ENCODE results near the gene ZNF324B.
"Not testable (repeated sequence)": the region's sequence is repeated elsewhere in the genome, so short reads cannot be mapped to it uniquely, and the experiment has no call there.

ZNF324B gene

GRCh38 chr19:58479736-58480480 is 28.5 kb downstream of the ZNF324B start:
- H3K4me3 ChIP-seq (ENCODE audit: insufficient read depth, low read depth, low read length, poor library complexity, severe bottlenecking), result no peak overlapping the region
- H3K27ac ChIP-seq (ENCODE audit: insufficient read depth, low read length, poor library complexity, severe bottlenecking), result no peak overlapping the region
- H3K36me3 ChIP-seq (ENCODE audit: control insufficient read depth, insufficient read depth, low read length), result no peaks in the 10 kb centered on the region
- no peaks in the 10 kb centered on the region for H3K27me3 ChIP-seq (replicated peaks; ENCODE audit: control insufficient read depth, insufficient read depth, low read length, poor library complexity, severe bottlenecking)
- no peaks in the 10 kb centered on the region for H3K9me3 ChIP-seq (ENCODE audit: control insufficient read depth, low read length)
- no peak for DNase-seq
- H3K4me1 ChIP-seq (ENCODE audit: control insufficient read depth, insufficient read depth, low read length, poor library complexity, severe bottlenecking), result peaks cover 14% of the 10 kb centered on the region

- DNase-seq, result no peak
- Histone ChIP-seq H3K9me3 (ENCODE audit: control insufficient read depth, low read length) (no peaks in the 10 kb centered on the region), H3K27ac (ENCODE audit: insufficient read depth, low read length, poor library complexity, severe bottlenecking) (no peak overlapping the region), H3K4me3 (ENCODE audit: insufficient read depth, low read depth, low read length, poor library complexity, severe bottlenecking) (no peak overlapping the region), H3K27me3 (replicated peaks; ENCODE audit: control insufficient read depth, insufficient read depth, low read length, poor library complexity, severe bottlenecking) (no peaks in the 10 kb centered on the region), H3K36me3 (ENCODE audit: control insufficient read depth, insufficient read depth, low read length) (no peaks in the 10 kb centered on the region), H3K4me1 (ENCODE audit: control insufficient read depth, insufficient read depth, low read length, poor library complexity, severe bottlenecking) (peaks cover 9% of the 10 kb centered on the region)
These were observed 29.0 kb downstream of the ZNF324B start for GRCh38 chr19:58480481-58480830.

- Histone ChIP-seq H3K27me3 (replicated peaks; ENCODE audit: control insufficient read depth, insufficient read depth, low read length, poor library complexity, severe bottlenecking) (no peaks in the 10 kb centered on the region), H3K27ac (ENCODE audit: insufficient read depth, low read length, poor library complexity, severe bottlenecking) (no peak overlapping the region), H3K36me3 (ENCODE audit: control insufficient read depth, insufficient read depth, low read length) (no peaks in the 10 kb centered on the region), H3K4me1 (ENCODE audit: control insufficient read depth, insufficient read depth, low read length, poor library complexity, severe bottlenecking) (peaks cover 8% of the 10 kb centered on the region), H3K4me3 (ENCODE audit: insufficient read depth, low read depth, low read length, poor library complexity, severe bottlenecking) (no peak overlapping the region), H3K9me3 (ENCODE audit: control insufficient read depth, low read length) (no peaks in the 10 kb centered on the region)
- DNase-seq, result no peak
These were observed 29.4 kb downstream of the ZNF324B start for GRCh38 chr19:58480831-58481230.

GRCh38 chr19:58482372-58482771 is 30.9 kb downstream of the ZNF324B start:
- no peaks in the 10 kb centered on the region for H3K9me3 ChIP-seq (ENCODE audit: control insufficient read depth, low read length)
- no peaks in the 10 kb centered on the region for H3K36me3 ChIP-seq (ENCODE audit: control insufficient read depth, insufficient read depth, low read length)
- no peaks in the 10 kb centered on the region for H3K27me3 ChIP-seq (replicated peaks; ENCODE audit: control insufficient read depth, insufficient read depth, low read length, poor library complexity, severe bottlenecking)
- H3K4me1 ChIP-seq (ENCODE audit: control insufficient read depth, insufficient read depth, low read length, poor library complexity, severe bottlenecking), result no peaks in the 10 kb centered on the region
- H3K4me3 ChIP-seq (ENCODE audit: insufficient read depth, low read depth, low read length, poor library complexity, severe bottlenecking), result no peak overlapping the region
- no peak for DNase-seq
- H3K27ac ChIP-seq (ENCODE audit: insufficient read depth, low read length, poor library complexity, severe bottlenecking), result no peak overlapping the region

- H3K36me3 ChIP-seq (ENCODE audit: control insufficient read depth, insufficient read depth, low read length), result no peaks in the 10 kb centered on the region
- H3K9me3 ChIP-seq (ENCODE audit: control insufficient read depth, low read length), result no peaks in the 10 kb centered on the region
- no peak overlapping the region for H3K4me3 ChIP-seq (ENCODE audit: insufficient read depth, low read depth, low read length, poor library complexity, severe bottlenecking)
- no peaks in the 10 kb centered on the region for H3K27me3 ChIP-seq (replicated peaks; ENCODE audit: control insufficient read depth, insufficient read depth, low read length, poor library complexity, severe bottlenecking)
- H3K4me1 ChIP-seq (ENCODE audit: control insufficient read depth, insufficient read depth, low read length, poor library complexity, severe bottlenecking), result no peaks in the 10 kb centered on the region
- no peak overlapping the region for H3K27ac ChIP-seq (ENCODE audit: insufficient read depth, low read length, poor library complexity, severe bottlenecking)
- DNase-seq, result no peak
These were observed 32.4 kb downstream of the ZNF324B start for GRCh38 chr19:58483776-58484175.

GRCh38 chr19:58484349-58484748 is 32.9 kb downstream of the ZNF324B start:
- not testable (repeated sequence) for H3K9me3 ChIP-seq (ENCODE audit: control insufficient read depth, low read length); DNase-seq

GRCh38 chr19:58491393-58491792 is 40.0 kb downstream of the ZNF324B start:
- Histone ChIP-seq H3K9me3 (ENCODE audit: control insufficient read depth, low read length) (no peaks in the 10 kb centered on the region), H3K27ac (ENCODE audit: insufficient read depth, low read length, poor library complexity, severe bottlenecking) (no peak overlapping the region), H3K27me3 (replicated peaks; ENCODE audit: control insufficient read depth, insufficient read depth, low read length, poor library complexity, severe bottlenecking) (no peaks in the 10 kb centered on the region), H3K4me1 (ENCODE audit: control insufficient read depth, insufficient read depth, low read length, poor library complexity, severe bottlenecking) (no peaks in the 10 kb centered on the region), H3K4me3 (ENCODE audit: insufficient read depth, low read depth, low read length, poor library complexity, severe bottlenecking) (no peak overlapping the region), H3K36me3 (ENCODE audit: control insufficient read depth, insufficient read depth, low read length) (no peaks in the 10 kb centered on the region)
- DNase-seq, result no peak

More at GRCh38 chr19:58484349-58484748, 32.9 kb downstream of the ZNF324B start:
- H3K27ac ChIP-seq (ENCODE audit: insufficient read depth, low read length, poor library complexity, severe bottlenecking); H3K27me3 ChIP-seq (replicated peaks; ENCODE audit: control insufficient read depth, insufficient read depth, low read length, poor library complexity, severe bottlenecking); H3K4me3 ChIP-seq (ENCODE audit: insufficient read depth, low read depth, low read length, poor library complexity, severe bottlenecking); H3K36me3 ChIP-seq (ENCODE audit: control insufficient read depth, insufficient read depth, low read length); H3K4me1 ChIP-seq (ENCODE audit: control insufficient read depth, insufficient read depth, low read length, poor library complexity, severe bottlenecking): not testable (repeated sequence)

- Histone ChIP-seq H3K4me1 (ENCODE audit: control insufficient read depth, insufficient read depth, low read length, poor library complexity, severe bottlenecking) (no peaks in the 10 kb centered on the region), H3K36me3 (ENCODE audit: control insufficient read depth, insufficient read depth, low read length) (no peaks in the 10 kb centered on the region), H3K27ac (ENCODE audit: insufficient read depth, low read length, poor library complexity, severe bottlenecking) (no peak overlapping the region), H3K27me3 (replicated peaks; ENCODE audit: control insufficient read depth, insufficient read depth, low read length, poor library complexity, severe bottlenecking) (no peaks in the 10 kb centered on the region), H3K4me3 (ENCODE audit: insufficient read depth, low read depth, low read length, poor library complexity, severe bottlenecking) (no peak overlapping the region), H3K9me3 (ENCODE audit: control insufficient read depth, low read length) (no peaks in the 10 kb centered on the region)
- DNase-seq, result no peak
These were observed 40.8 kb downstream of the ZNF324B start for GRCh38 chr19:58492265-58492664.

- Histone ChIP-seq H3K4me1 (ENCODE audit: control insufficient read depth, insufficient read depth, low read length, poor library complexity, severe bottlenecking) (peaks cover 12% of the 10 kb centered on the region), H3K27ac (ENCODE audit: insufficient read depth, low read length, poor library complexity, severe bottlenecking) (no peak overlapping the region), H3K9me3 (ENCODE audit: control insufficient read depth, low read length) (no peaks in the 10 kb centered on the region), H3K36me3 (ENCODE audit: control insufficient read depth, insufficient read depth, low read length) (no peaks in the 10 kb centered on the region), H3K27me3 (replicated peaks; ENCODE audit: control insufficient read depth, insufficient read depth, low read length, poor library complexity, severe bottlenecking) (no peaks in the 10 kb centered on the region), H3K4me3 (ENCODE audit: insufficient read depth, low read depth, low read length, poor library complexity, severe bottlenecking) (no peak overlapping the region)
- no peak for DNase-seq
These were observed 46.3 kb downstream of the ZNF324B start for GRCh38 chr19:58497634-58498170.

GRCh38 chr19:58498316-58499020 is 47.0 kb downstream of the ZNF324B start:
- no peak overlapping the region for H3K27ac ChIP-seq (ENCODE audit: insufficient read depth, low read length, poor library complexity, severe bottlenecking)
- H3K36me3 ChIP-seq (ENCODE audit: control insufficient read depth, insufficient read depth, low read length), result no peaks in the 10 kb centered on the region
- H3K4me3 ChIP-seq (ENCODE audit: insufficient read depth, low read depth, low read length, poor library complexity, severe bottlenecking), result peak overlapping the region; percentile 43

More at GRCh38 chr19:58498316-58499020, 47.0 kb downstream of the ZNF324B start:
- no peak for DNase-seq
- H3K4me1 ChIP-seq (ENCODE audit: control insufficient read depth, insufficient read depth, low read length, poor library complexity, severe bottlenecking), result peaks cover 12% of the 10 kb centered on the region
- no peaks in the 10 kb centered on the region for H3K9me3 ChIP-seq (ENCODE audit: control insufficient read depth, low read length)
- no peaks in the 10 kb centered on the region for H3K27me3 ChIP-seq (replicated peaks; ENCODE audit: control insufficient read depth, insufficient read depth, low read length, poor library complexity, severe bottlenecking)

Measured in effector memory CD4-positive, alpha-beta T cell (primary cell).